Fibroblast of skin of back (primary cell): Measurements from ENCODE around the gene PAK5.

Experiments
- DNase-seq: peaks from one replicate; pipeline ENCODE4 v3.0.0-alpha.2; 2013

The PAK5 gene

DNA sequence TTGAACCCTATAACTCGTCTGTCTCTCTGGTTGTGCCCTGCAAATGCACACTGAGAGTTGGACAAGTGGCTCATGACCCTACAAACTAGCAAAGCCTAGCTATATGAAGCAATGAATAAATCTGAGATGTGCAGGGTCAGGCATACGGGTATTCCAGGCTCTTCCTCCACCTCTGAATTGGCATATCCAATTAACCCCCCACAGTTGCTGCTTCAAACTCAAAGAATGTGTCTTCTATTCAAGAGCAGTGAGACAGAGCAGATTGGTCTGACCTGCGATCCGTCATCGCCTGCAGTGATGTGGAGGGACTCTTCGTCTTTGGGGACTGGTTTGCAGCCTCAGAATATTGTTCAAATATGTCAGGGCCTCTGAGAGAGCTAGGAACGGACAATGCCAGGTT, 264.7 kb downstream of the PAK5 start:
- no peak for DNase-seq

DNA sequence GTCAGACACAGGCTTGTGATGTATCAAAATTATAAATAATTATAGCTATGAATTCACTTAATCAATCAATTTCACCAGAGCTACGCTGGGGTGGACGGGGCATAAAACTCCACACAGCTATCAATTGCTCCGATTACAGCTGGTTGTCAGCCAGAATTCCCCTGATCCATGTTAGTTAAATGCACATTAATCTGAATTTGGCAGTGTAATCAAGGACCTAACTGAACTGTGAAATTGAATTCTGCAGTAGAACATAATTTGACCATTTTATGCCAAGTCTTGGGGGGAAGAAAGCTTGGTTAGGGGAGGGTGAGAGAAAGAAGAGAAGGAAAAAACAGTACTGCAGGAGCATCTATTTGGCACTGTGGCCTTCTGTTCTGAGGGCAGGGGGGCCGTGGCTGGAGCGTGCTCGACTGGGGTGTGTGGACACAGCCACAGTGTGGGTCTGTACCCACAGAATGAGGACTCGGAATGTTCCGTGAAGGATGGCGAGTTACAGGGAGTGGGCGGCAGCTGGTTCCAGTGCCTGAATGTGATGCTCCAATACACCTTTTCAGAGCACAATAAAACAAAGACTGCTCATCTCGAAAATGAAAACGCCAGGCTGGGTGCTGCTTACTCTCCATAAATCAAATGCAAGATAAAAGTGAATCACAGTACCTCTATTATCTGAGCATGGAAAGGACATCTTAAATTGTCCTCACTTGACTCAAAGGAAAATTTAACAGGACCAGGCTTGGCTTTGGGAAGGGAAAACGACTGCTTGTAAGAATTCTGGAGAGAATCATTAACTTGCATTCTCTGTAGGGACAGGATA, 265.3 kb downstream of the PAK5 start:
- DNase-seq: no peak

DNA sequence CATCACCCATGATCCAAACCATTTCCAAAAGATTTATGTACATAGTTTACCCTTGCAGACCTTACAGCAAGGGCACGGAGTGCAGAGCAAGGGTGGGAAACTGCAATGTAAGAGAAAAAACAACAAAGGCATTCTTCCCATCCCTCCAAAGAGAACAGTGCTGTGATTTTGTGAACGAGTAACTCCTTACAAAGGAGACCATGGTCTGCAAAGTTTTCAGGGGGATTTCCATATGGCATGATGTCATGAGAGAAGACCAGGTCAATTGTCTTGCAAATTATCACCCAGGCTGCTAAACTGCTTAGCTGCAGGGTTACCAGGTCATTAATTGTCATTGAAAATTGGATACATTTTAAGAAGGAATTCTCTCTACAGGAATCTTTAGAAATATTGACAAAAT, 266.2 kb downstream of the PAK5 start:
- DNase-seq: no peak

DNA sequence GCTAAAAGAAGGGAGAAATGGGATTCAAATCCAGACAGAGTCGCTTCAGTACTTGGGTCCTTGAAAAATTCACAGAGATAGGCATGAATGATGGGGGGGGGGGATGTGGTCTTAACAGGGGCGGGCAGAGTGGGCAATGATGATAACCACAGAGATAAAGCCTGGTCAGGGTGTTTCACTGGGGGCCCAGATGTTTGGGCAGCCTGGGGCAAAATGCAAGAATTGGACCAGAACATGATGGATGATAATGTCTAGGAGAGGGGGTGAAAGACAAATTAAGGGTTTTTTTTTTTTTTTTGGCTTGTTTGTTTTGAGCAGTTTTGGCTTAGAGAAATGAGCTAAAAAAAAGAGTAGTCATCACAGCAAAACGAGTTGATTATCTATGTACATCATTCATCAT, 267.1 kb downstream of the PAK5 start:
- no peak for DNase-seq

DNA sequence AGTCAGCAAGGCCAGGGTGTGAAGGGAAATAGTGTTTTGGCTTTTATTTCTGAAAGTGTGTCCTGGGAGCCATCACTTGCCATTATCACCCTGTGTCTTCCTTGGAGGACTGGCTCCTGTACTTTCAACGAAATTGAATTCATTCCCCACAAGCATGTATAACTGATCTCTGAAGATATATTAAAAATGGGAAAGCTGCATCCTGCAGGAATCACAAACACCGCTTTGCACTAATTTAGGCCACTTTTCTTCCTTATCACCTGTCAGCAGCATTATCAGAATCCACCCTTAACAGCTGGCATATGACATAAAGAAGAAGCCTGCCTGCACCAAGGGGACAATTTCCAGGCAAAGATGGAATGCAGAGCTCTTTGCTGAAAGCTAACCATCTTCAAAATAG, 268.3 kb downstream of the PAK5 start:
- DNase-seq: no peak

DNA sequence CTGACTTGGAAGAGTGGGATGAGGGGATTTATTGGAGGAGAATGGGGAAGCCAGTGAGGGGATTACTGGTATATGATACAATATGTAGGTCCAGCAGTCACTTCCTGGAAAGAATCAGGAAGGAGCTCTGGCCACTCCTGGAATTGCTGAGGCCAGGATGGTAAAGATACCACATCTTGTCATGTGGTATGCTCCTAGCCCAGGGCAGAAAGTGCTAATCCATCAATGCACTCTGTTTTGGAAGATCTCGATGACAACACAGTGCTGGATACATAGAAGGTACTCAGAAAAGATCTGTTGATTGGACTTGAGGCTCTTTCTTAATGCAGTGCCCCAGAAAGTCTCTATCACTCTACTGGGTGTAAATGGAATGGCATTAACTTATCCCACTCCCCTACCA, 271.9 kb downstream of the PAK5 start:
- no peak for DNase-seq

DNA sequence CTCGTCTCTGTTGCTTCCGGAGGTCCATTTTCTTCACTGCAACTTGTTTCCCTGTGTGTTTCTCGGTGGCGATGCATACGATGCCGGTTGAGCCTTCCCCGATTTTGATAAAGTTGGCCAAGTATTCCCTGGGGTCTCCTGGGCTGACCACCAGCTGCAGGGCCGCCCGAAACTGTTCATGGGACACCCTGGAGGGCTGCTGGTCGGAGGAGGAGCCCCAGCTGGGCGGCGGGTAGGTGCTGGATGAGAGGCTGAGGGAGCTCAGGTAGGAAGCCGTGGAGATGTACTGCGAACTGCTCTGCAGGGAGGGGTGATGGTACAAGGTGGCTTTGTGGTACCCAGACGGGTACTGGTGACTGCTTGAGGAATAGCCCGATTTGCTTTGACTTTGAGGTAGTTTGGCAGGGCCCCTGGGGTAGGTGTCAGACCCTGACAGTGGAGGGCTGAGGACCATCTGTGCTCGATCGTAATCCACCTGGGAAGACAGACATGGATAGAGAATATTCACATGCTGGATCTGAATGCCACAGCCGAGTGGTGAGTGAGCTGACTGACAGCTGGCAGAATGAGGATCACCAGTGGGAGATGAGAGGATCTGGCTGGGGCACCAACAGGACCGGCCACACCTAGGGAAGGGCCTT, 272.8 kb downstream of the PAK5 start:
- DNase-seq: no peak

DNA sequence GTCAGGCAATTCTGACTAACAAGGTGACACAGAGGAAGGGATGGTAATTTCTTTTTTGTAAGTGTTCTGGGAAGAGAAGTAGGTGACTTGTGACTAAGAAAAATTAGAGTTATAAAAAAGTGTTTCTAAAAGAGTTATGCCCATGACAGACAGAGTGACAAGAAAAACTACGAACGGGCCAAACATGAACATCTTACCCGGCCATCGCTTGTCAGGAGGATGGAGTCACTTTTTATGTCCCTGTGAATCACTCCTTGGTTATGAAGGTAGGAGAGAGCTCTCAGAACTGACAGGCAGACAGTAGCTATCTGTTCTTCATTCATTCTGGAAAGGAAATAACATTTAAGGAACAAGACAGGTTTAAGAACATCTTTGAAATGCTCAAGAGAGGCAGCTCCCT, 281.5 kb downstream of the PAK5 start:
- no peak for DNase-seq

DNA sequence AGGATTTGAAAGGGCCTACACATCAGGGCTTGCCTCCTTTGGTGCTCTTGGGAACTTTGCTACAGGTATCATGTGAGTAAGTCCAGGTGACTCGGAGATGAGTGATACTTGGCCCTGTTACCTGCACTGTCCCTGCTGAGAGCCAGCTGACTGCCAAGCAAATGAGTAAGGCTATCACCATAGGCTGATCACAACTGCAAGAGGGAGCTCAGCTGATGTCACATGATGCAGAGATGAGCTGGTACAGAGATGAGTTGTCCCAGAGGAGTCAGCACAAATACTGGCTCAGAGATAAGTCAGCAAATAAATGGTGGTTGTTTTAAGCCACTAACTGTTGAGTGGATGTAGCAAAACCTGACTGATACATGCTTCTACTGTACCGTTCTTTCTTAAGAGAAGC, 283.1 kb downstream of the PAK5 start:
- DNase-seq: peak; percentile 18

DNA sequence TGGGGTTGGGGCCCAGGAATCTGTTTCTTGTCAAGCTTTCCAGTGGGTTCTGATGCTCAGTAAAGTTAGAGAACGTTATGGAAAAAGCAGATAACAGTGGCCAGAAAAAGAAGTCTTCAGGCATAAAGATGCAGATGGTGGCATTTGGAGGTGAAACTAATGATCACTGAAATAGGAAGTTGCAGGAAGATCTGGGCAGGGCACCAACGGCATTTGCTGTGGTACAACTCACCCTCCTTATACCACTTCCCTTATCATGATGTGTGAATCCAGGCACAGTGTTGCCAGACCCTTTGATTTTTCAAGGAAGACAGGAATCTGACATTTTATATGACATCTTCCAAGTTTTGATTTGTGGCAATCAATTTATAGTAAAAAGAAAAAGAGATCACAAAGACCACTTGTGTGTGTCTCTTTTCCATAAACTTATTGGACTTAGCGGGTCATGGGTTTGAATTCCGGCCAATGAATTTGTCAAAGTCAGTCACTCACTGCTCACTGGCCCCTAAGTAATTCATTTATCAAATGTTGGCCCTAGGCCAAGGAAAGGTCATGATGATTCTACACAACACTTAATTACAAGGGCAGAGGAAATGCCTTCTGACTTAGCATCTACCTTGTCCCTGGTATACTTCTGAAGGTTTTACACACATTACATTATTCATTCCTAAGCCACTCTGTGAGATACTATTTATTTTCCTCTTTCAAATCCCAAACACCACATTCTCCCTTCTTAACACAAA, 286.9 kb downstream of the PAK5 start:
- DNase-seq: no peak

DNA sequence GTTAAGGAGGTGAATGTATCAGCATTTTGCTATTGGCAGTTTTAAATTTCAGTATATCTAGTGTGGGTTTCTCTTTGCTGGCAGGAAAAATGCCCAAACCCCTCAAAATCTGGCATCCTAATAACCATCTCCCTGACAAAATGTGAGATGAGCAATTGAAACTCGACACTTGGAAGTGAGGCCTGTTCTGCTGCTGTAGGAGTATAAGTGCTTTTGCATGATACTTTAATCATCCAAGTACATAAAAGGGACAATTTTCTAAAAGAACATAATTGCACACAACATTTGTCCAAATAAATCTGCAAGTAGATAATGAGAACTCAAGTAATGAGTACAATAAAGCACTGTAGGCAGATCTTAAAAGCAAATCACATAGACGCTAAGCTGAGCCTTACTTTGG, 288.0 kb downstream of the PAK5 start:
- DNase-seq: no peak

DNA sequence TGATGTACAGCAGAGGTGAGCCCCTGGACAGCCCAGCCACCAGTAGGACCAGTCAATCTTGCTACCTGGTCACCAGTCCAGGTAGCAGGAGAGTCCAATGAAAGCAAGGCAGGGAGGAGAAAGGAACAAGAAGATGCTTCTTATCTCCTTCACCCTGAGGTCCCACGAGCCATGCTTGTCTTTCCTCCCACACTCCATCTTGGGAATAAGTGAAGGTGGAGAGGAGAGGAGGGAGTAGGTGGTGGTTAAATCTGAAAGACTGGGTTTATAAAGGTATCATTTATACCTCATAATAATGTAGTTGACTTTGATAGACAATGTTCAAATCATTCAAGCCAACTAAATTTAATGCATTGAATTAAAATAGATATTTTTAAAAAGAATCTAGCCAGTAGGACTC, 288.6 kb downstream of the PAK5 start:
- no peak for DNase-seq

DNA sequence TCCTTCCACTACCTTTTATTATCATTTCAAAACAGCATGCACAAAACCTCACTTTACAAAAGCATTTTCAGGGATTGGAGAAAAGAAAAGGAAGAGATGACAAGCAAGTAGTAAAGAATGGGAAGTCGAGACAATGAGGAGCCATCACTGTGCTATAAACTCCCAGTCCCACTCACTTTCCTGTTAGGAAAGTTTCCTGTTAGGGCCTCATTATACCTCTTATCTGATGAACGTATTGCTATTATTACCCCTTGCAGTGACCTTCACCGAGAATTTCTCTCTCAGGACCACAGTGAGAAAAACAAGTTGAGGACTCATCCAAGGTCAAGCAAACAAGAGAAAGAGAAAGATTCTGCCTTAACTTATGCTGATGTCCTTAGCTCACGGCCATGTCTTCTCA, 295.7 kb downstream of the PAK5 start:
- no peak for DNase-seq

DNA sequence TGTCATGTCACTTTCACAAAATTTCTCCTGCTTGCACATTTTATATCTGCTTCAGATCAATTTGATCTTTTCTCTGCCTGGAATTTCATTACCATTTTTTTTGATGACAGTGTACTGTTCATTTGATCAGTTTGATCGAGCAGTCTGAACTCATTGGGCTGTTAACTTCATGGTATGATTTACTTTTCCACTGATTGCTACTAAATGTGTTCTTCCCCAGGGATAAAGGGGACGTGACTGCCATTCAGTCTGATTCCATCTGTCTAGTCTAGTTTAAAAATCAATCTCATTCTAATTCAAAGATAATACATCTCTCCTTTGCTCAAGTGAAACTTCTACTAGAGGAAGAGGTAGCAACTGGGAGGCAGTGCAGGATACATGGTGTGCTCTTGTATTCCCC, 303.4 kb downstream of the PAK5 start:
- no peak for DNase-seq

DNA sequence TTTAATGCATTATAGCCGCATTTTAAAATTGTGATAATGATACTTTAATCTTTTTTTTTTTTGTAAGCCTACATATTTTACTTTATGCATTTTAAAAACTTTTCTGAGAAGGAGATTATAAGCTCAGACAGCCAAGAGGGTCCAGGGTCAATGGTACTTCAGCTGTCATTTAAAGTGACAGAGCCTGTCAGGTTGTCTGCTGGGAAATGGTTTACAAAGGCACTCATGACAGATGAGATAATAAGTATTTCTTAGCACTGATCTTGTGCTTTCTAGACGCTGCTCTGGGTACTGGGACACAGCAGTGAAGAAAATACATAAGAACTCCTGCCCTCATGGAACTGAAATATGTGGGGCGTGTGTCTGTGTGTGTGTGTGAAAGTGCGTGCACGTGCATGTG, 304.9 kb downstream of the PAK5 start:
- DNase-seq: no peak

DNA sequence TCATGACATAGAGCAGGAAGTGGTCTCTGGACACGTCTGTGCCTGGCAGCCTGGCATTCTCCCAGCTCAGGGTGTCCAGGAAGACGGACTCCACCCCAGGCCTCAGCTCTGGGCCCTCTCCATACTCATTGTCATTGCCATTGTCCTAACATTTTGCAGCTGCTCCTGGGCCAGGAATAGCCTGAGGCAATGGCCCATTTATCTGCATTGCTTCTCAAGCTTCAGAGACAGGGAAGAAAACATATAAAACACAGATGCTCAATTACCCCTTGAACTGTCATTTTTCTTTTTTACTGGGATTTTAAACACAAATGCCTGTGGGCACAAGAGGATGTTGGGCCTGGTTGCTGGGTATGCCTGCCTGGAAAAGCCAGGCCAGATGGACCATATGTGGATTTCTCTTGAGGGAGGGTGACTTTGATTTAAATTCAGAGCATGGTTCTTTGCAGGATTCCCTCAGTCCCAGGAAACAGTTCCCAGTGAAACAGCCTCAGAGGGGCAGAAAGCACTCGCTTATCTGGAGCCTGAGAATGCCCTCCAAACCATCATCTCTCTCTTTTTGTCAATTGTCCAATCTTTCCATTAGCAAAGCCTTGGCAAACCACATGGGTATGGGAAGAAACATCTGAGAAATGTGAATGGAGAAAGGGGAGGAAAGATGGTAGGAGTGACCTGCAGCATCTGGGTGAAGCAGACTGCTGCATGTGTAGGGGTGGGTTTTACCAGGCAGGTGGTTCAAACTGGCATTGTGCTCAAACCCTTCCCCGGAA, 306.6 kb downstream of the PAK5 start:
- DNase-seq: peak; percentile 36

DNA sequence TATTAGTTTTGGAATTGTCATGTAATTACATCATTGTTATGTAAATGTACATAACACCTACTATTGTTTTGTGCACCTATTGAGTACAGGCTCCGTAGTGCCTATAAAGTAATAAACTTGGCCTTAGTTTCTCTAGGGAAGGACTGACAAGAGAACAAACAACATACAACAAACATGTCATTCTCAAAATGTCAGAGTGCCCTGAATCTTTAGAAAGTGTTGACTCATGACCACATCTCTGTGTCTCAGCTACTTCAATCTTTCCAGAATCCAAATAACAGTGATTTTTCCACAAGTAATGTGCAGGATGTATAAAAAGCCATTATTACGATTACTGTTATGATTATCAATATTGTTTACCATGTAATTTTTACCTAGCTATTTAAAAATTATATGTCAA, 307.3 kb downstream of the PAK5 start:
- peak; percentile 43 for DNase-seq

DNA sequence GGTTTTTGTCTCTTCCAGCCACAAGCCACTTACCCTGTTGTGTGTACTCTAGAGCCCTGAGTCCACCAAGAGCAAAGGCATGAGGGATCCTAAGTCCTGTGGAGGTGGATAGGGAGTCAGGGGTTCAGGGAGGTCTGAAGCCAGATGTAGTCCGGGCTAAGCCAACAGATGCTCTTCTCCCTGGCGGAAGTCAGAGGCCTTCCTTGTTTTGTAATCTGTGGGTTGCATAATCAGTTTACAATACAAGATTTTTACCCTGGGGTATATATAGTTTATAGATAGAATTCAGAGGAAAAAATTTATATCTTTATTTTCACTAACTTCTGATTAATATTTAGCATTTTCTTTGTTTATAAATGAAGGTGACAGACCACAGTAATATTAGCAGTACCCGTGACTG, 315.2 kb downstream of the PAK5 start:
- no peak for DNase-seq

DNA sequence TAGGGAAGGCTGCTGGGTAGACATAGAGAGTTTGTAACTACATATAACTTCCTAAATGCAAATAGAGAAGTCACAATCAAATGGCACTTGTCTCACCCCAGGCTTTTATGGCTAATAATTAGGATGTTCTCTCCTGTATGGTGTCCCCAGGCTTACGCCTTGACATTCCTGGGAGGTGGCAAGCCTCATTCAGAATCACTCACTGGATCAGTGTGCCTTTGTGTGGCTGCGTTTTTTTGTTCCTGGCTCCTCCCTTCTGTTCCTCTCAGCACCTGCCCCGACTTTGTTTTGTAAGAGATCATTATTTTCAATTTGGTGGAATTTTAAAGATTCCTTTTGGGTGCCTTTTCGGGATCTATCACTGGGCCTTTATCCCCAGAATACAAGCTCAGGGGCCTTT, 318.8 kb downstream of the PAK5 start:
- no peak for DNase-seq

DNA sequence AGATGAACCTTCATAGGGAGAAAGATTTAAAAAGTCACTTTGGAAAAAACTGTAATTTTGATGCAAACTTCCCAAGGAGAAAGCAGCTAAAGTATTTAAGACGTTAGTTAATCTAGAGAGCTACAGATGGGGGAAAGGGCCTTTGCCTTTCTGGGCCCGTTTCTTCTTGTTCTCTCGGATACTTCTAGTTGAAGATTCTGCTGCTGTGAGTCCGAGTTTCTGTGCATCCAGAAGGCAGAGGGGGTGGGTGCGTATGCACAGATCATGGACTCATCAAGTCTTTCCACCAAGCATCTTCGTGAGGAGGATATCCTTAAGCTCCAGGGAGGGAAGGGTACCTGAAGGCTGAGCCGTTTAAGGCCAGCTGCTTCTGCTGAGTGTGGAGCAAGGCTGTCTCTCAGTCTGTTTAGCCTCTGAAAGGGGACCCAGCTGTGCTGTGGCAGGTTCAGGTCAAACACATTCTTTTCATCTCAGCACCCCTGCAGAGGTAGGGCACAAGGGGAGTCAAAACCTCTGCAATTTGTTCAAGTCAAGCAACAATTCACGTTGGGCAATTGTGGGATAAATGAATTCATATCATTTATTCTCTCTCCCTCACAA, 320.2 kb downstream of the PAK5 start:
- no peak for DNase-seq

DNA sequence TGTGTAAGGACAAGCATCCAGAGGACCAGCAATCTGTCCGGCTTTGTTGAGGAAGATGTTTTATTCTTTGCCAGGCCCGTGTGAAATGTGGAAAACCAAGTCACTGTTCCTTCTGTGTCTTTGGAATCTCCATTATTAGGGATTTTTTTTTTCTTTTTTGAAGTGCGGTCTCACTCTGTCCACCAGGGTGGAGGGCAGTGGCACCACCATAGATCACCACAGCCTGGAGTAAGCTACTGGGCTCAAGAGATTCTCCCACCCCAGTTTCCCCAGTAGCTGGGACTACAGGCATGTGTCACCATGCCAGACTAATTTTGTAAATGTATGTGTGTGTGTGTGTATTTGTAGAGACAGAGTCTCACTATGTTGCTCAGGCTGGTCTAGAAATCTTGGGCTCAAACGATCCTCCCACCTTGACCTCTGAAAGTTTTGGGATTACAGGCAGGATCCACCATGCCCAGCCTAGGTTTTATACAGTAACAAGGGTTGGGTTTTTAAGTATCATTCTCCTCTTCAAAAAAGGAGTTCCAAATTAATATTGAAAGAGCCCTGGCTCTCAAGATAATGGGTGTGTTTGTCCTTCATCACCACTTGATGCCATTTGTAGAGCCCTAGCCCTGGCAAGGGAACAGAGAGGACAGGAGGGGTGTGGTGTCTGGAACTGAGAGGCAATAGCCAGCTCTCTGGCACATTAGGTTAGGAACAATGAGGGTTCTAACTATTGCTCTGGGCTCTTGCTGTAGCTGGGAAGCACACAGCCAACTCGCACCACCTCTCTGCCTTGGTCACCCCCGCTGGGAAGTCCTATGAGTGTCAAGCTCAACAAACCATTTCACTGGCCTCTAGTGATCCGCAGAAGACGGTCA, 321.3 kb downstream of the PAK5 start:
- DNase-seq: no peak
